ENCODE data around the gene DLG2. TPM values are rescaled to one million over a fixed set of nuclear protein-coding genes. Genes with fewer than 3 reads are reported as not detected.

DLG2 gene
- total RNA-seq, 1 donor from 2014 or later = 2.4 TPM

- Mint-ChIP-seq H3K27me3 (no peaks in the 10 kb centered on the region), H3K4me3 (ENCODE audit: low read depth) (no peak overlapping the region), H3K4me1 (ENCODE audit: low read depth) (no peaks in the 10 kb centered on the region), H3K27ac (no peak overlapping the region), H3K36me3 (ENCODE audit: insufficient read depth) (no peaks in the 10 kb centered on the region), H3K9me3 (ENCODE audit: low read depth) (no peaks in the 10 kb centered on the region)
- DNase-seq (ENCODE audit: low spot score, unreplicated experiment) = no peak
- TF ChIP-seq, protein P1, sequence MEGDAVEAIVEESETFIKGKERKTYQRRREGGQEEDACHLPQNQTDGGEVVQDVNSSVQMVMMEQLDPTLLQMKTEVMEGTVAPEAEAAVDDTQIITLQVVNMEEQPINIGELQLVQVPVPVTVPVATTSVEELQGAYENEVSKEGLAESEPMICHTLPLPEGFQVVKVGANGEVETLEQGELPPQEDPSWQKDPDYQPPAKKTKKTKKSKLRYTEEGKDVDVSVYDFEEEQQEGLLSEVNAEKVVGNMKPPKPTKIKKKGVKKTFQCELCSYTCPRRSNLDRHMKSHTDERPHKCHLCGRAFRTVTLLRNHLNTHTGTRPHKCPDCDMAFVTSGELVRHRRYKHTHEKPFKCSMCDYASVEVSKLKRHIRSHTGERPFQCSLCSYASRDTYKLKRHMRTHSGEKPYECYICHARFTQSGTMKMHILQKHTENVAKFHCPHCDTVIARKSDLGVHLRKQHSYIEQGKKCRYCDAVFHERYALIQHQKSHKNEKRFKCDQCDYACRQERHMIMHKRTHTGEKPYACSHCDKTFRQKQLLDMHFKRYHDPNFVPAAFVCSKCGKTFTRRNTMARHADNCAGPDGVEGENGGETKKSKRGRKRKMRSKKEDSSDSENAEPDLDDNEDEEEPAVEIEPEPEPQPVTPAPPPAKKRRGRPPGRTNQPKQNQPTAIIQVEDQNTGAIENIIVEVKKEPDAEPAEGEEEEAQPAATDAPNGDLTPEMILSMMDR (IDR thresholded peaks at IDR 0.05; ENCODE audit: unreplicated experiment) = no peak
These were observed 1411.5 kb downstream of the DLG2 start for GRCh38 chr11:84215672-84216071.

- no peak overlapping the region for H3K4me3 Mint-ChIP-seq (ENCODE audit: low read depth)
- TF ChIP-seq, protein P1 (IDR thresholded peaks at IDR 0.05; ENCODE audit: unreplicated experiment) = no peak
- H3K9me3 Mint-ChIP-seq (ENCODE audit: low read depth) = no peaks in the 10 kb centered on the region
- no peaks in the 10 kb centered on the region for H3K36me3 Mint-ChIP-seq (ENCODE audit: insufficient read depth)
- no peaks in the 10 kb centered on the region for H3K4me1 Mint-ChIP-seq (ENCODE audit: low read depth)
- no peaks in the 10 kb centered on the region for H3K27me3 Mint-ChIP-seq
- DNase-seq (ENCODE audit: low spot score, unreplicated experiment) = no peak
- no peak overlapping the region for H3K27ac Mint-ChIP-seq
These were observed 1412.6 kb downstream of the DLG2 start for GRCh38 chr11:84214557-84214956.

DNA sequence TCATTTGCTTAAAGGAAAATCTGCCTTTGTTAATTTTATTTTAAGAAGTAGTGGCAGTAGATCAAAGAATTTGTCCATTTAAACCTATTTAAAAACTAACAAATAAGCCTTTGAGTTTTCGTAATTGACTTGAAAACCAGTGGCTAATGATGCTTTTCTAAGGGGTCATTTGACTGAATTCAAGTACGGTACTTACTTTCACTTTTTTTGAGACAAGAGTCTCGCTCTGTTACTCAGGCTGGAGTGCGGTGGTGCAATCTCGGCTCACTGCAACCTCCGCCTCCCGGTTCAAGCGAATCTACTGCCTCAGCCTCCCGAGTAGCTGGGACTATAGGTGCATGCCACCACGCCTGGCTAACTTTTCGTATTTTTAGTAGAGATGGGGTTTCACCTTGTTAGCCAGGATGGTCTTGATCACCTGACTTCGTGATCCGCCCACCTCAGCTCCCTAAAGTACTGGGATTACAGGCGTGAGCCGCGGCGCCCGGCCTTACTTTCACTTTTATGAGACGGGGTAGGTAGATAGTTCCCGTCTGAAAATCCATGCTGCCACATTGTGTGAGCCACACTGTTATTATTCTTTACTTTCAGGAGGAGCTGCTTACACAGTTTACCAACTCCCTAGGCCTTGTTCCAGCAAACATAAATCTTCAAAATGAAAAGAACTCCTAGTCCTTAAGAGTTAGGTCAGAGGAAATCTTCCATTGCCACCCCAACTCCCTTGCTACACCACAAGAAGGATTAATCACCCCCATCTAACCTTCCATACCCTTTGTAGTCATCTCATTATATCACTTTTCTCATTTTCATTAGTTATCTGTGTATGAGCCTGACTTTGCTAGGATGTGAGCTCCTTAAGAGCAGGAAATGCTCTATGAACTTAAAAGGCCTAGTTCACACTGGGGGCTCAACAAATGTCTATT lies 1414.4 kb downstream of the DLG2 start:
- Mint-ChIP-seq H3K4me1 (ENCODE audit: low read depth) (no peaks in the 10 kb centered on the region), H3K9me3 (ENCODE audit: low read depth) (no peaks in the 10 kb centered on the region), H3K4me3 (ENCODE audit: low read depth) (no peak overlapping the region), H3K36me3 (ENCODE audit: insufficient read depth) (no peaks in the 10 kb centered on the region), H3K27me3 (no peaks in the 10 kb centered on the region), H3K27ac (no peak overlapping the region)
- TF ChIP-seq, protein P1 (IDR thresholded peaks at IDR 0.05; ENCODE audit: unreplicated experiment) = no peak
- no peak for DNase-seq (ENCODE audit: low spot score, unreplicated experiment)

DNA sequence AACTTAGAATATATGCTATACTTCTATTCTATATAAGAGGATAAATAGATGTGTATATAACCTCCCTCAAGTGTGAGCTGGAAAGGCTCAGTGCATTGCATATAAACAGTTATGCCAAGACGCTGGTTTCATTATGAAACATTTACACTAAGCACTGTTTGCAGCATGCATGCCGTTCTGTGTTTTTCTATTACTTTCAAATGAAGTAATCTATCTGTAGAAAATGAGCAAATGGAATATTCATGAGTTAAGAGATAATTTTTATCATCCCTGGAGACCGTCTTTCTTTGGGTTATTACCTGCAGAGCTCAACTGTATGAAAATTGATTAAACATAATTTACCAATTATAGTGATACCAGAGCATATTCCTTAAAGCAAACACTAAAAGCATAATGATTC lies 1415.2 kb downstream of the DLG2 start:
- no peak overlapping the region for H3K27ac Mint-ChIP-seq
- TF ChIP-seq, protein P1 (IDR thresholded peaks at IDR 0.05; ENCODE audit: unreplicated experiment) = no peak
- DNase-seq (ENCODE audit: low spot score, unreplicated experiment) = no peak
- H3K4me3 Mint-ChIP-seq (ENCODE audit: low read depth) = no peak overlapping the region
- H3K36me3 Mint-ChIP-seq (ENCODE audit: insufficient read depth) = no peaks in the 10 kb centered on the region
- no peaks in the 10 kb centered on the region for H3K27me3 Mint-ChIP-seq
- H3K4me1 Mint-ChIP-seq (ENCODE audit: low read depth) = no peaks in the 10 kb centered on the region
- H3K9me3 Mint-ChIP-seq (ENCODE audit: low read depth) = no peaks in the 10 kb centered on the region

- no peaks in the 10 kb centered on the region for H3K27me3 Mint-ChIP-seq
- H3K27ac Mint-ChIP-seq = no peak overlapping the region
- peaks cover 7% of the 10 kb centered on the region for H3K9me3 Mint-ChIP-seq (ENCODE audit: low read depth)
- H3K4me3 Mint-ChIP-seq (ENCODE audit: low read depth) = no peak overlapping the region
- no peaks in the 10 kb centered on the region for H3K4me1 Mint-ChIP-seq (ENCODE audit: low read depth)
- DNase-seq (ENCODE audit: low spot score, unreplicated experiment) = no peak
- TF ChIP-seq, protein P1 (IDR thresholded peaks at IDR 0.05; ENCODE audit: unreplicated experiment) = no peak
- H3K36me3 Mint-ChIP-seq (ENCODE audit: insufficient read depth) = no peaks in the 10 kb centered on the region
These were observed 1432.4 kb downstream of the DLG2 start for GRCh38 chr11:84194696-84195095.
